ENCODE results near the gene NHP2. TPM values are rescaled to one million over a fixed set of nuclear protein-coding genes. Genes with fewer than 3 reads are reported as not detected.
"Not testable (repeated sequence)": the region's sequence is repeated elsewhere in the genome, so short reads cannot be mapped to it uniquely, and the experiment has no call there.

The NHP2 gene
- total and polyA plus RNA-seq, 11 donors: 60.9 to 320 (median 79.5) TPM

- peaks cover 7 to 21% (median 11%) of the 10 kb centered on the region in 12 donors for H3K4me1 ChIP-seq
- no peak overlapping the region for H3K27ac ChIP-seq
- H3K4me3 ChIP-seq: no peak overlapping the region
- no peaks in the 10 kb centered on the region for H3K27me3 ChIP-seq
- no peak for ATAC-seq
- H3K9me3 ChIP-seq: no peaks in the 10 kb centered on the region
- H3K36me3 ChIP-seq: peaks cover 0 to 9% (median 3%) of the 10 kb centered on the region in 9 donors
- 91% methylated on average over 14 of the region's 14 CpGs for WGBS, 4 donors
- no peak for DNase-seq
- TF ChIP-seq POLR2A (IDR thresholded peaks at IDR 0.05) (no peak), CTCF (IDR thresholded peaks at IDR 0.05) (no peak)
- intact Hi-C loops (cut with DNase I): no loop called here
Observed at GRCh38 chr5:178201221-178201926, 47.7 kb upstream of the NHP2 start.

DNA sequence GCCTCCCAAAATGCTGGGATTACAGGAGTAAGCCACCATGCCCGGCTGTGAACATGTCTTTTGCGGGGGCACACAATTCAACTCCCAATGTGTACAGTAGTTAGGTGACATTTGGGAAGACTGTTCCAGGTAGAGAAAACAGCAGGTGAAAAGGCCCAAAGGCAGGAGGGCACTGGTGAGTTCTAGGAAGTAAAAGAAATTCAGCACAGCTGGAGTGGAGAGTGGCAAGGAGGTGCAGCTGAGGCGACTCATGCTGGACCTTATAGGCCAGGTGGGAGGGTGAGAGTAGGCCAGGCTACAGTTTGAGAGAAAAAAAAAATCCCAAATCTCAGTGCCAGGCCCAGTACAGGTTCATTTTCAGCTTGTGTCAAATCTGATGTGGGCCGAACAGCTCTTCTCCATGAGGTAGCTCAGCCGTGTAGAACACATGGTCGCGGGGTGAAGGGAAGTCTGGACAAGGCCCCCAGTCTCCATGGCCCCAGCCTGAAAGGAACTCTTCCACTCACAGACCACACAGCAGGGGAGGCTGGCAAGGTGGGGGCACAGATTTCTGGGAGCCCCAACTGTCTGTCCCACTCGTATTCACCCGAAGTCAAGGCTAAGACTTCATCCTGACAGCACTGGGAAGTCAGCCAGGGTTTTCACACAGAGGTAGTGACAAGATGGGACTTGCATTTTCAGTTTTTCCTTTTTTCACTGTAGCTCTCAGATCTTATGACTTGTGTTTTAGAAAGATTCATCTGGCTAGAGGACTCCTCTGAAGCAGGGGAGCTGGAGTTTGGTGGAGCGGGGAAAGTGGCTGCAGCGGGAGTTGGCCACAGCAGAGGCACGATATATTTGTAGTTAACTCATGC is 46.1 kb upstream of the NHP2 start:
- no peak for TF ChIP-seq POLR2A (IDR thresholded peaks at IDR 0.05)
- Histone ChIP-seq H3K36me3 (no peaks in the 10 kb centered on the region), H3K27ac (no peak overlapping the region), H3K9me3 (no peaks in the 10 kb centered on the region), H3K4me1 (peaks cover 0 to 11% (median 0%) of the 10 kb centered on the region in 12 donors), H3K27me3 (no peaks in the 10 kb centered on the region), H3K4me3 (no peak overlapping the region)
- ATAC-seq: no peak
- WGBS, 4 donors: 73 to 85% (median 83%) methylated on average over 10 to 12 of the region's 12 CpGs
- intact Hi-C loops (cut with DNase I): loop anchor here in 1 of 10 donors (5.0 kb wide), 1 partner anchor 43 kb away; no protein-coding TSS in a partner anchor
- no peak for DNase-seq

DNA sequence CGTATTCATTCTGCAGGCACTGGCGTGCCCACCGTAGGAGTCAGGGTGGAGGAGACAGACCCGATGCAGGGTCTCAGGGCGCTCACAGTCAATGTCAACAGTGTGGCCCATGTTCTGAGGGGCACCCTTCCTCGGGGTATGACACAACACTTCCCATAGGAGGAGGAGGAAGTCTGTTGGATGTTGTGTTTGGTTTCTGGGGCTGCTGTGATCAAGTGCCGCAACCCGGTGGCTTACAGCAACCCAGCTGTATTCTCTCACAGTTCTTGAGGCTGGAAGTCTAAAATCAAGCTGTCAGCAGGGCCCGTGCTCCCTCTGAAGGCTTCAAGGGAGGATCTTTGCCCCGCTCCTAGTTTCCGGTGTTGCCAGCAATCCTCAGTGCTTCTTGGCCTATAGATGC is 45.0 kb upstream of the NHP2 start:
- Histone ChIP-seq H3K36me3 (no peaks in the 10 kb centered on the region), H3K4me1 (peaks cover 0 to 15% (median 0%) of the 10 kb centered on the region in 12 donors), H3K9me3 (no peaks in the 10 kb centered on the region), H3K27ac (no peak overlapping the region), H3K4me3 (no peak overlapping the region), H3K27me3 (peaks cover 0 to 5% (median 0%) of the 10 kb centered on the region in 9 donors)
- intact Hi-C loops (cut with DNase I): loop anchor here in 1 of 10 donors (5.0 kb wide), 1 partner anchor 41 kb away; no protein-coding TSS in a partner anchor
- no peak for ATAC-seq
- no peak for TF ChIP-seq POLR2A (IDR thresholded peaks at IDR 0.05)
- no peak for TF ChIP-seq CTCF (IDR thresholded peaks at IDR 0.05)
- no peak for DNase-seq
- WGBS, 4 donors: 79 to 83% (median 81%) methylated on average over 11 of the region's 11 CpGs

GRCh38 chr5:178198151-178198550 is 44.5 kb upstream of the NHP2 start:
- H3K9me3 ChIP-seq, H3K4me3 ChIP-seq, ATAC-seq, H3K36me3 ChIP-seq, DNase-seq, H3K27ac ChIP-seq: not testable (repeated sequence)
- Histone ChIP-seq H3K4me1 (peaks cover 0 to 14% (median 0%) of the 10 kb centered on the region in 12 donors), H3K27me3 (peaks cover 0 to 11% (median 0%) of the 10 kb centered on the region in 9 donors)
- WGBS, 4 donors: 69 to 87% (median 83%) methylated on average over 10 to 11 of the region's 11 CpGs
- intact Hi-C loops (cut with DNase I): loop anchor here in 1 of 10 donors (5.0 kb wide), 1 partner anchor 41 kb away; no protein-coding TSS in a partner anchor

GRCh38 chr5:178196986-178197385 is 43.3 kb upstream of the NHP2 start:
- Histone ChIP-seq H3K27ac (no peak overlapping the region), H3K27me3 (peaks cover 0 to 15% (median 0%) of the 10 kb centered on the region in 9 donors), H3K4me3 (no peak overlapping the region), H3K36me3 (no peaks in the 10 kb centered on the region), H3K9me3 (no peaks in the 10 kb centered on the region), H3K4me1 (peaks cover 0 to 13% (median 0%) of the 10 kb centered on the region in 12 donors)
- TF ChIP-seq POLR2A (IDR thresholded peaks at IDR 0.05): no peak
- TF ChIP-seq CTCF (IDR thresholded peaks at IDR 0.05): peak in 11 of 12 donors; percentile 13 to 44 (median 29)
- intact Hi-C loops (cut with DNase I): loop anchor here in 1 of 10 donors (5.0 kb wide), 1 partner anchor 40 kb away; no protein-coding TSS in a partner anchor
- no peak for DNase-seq
- 80 to 84% (median 82%) methylated on average over 8 of the region's 8 CpGs for WGBS, 4 donors
- ATAC-seq: peak in 3 of 4 donors; percentile 32 to 56 (median 41)

Measured in heart left ventricle (tissue), 16 donors.